Breast epithelium (tissue), 4 donors: ENCODE results near the gene ZSCAN26. TPM values are rescaled to one million over a fixed set of nuclear protein-coding genes. Genes with fewer than 3 reads are reported as not detected.

Experiments
- DNase-seq, 2 donors: peaks; one replicate each; pipeline ENCODE4 v3.0.0-alpha.2; 2019; ENCODE audit warnings: low spot score in 2 of 2
- H3K27ac ChIP-seq, 2 donors: fragments of 200-600 bp; sonication (generic) in 1 of 2; one replicate each; pipeline ENCODE4 v1.5.1; 2016 to 2019; ENCODE audit warnings: mild to moderate bottlenecking in 1 of 2
- H3K27me3 ChIP-seq, 2 donors: fragments of 200-600 bp; sonication (generic) in 1 of 2; one replicate each; pipeline versions ENCODE4 v1.5.1 to v1.6.0; 2017 to 2019; ENCODE audit warnings: control low read depth in 1 of 2, mild to moderate bottlenecking in 1 of 2
- H3K36me3 ChIP-seq: fragments of 200-600 bp; one replicate; pipeline ENCODE4 v1.5.1; 2019
- H3K4me1 ChIP-seq, 2 donors: fragments of 200-600 bp; sonication (generic); one replicate each; pipeline ENCODE4 v1.5.1; 2016 to 2019; ENCODE audit warnings: control low read depth in 1 of 2
- H3K4me3 ChIP-seq, 3 donors: fragments of 200-600 bp; sonication (generic); 1 replicate in 2 of 3; 2 replicates in 1 of 3; pipeline ENCODE4 v1.5.1; 2016 to 2019; ENCODE audit warnings: mild to moderate bottlenecking in 3 of 3, moderate library complexity in 2 of 3
- H3K9me3 ChIP-seq, 2 donors: fragments of 200-600 bp; sonication (generic) in 1 of 2; one replicate each; pipeline ENCODE4 v1.5.1; 2016 to 2019; ENCODE audit warnings: control low read depth in 1 of 2
- CTCF ChIP-seq, 3 donors: fragments of 450-650 bp; IDR thresholded peaks; one replicate each; pipeline ENCODE4 v1.5.1; 2016 to 2017; ENCODE audit warnings: antibody characterized with exemption in 3 of 3, mild to moderate bottlenecking in 3 of 3, moderate library complexity in 3 of 3
- POLR2A ChIP-seq: fragments of 450-650 bp; IDR thresholded peaks from one replicate; pipeline ENCODE4 v1.6.1; 2016; ENCODE audit warnings: antibody characterized with exemption, mild to moderate bottlenecking, moderate library complexity
- POLR2AphosphoS5 ChIP-seq, 3 donors: sonication (generic); formaldehyde crosslinking; IDR thresholded peaks; one replicate each; pipeline ENCODE4 v1.6.1; 2017; ENCODE audit warnings: antibody characterized with exemption in 3 of 3
- intact Hi-C: fragments of 100-400 bp; cut with DNase I; formaldehyde crosslinking; loops from one replicate; pipeline ENCODE4 v1.15.1; 2023; ENCODE audit warnings: low total_unique reads
- total RNA-seq, 3 donors: library from RNA; depleted of rRNA; stranded (reverse); fragments of >200 nt; gene quantifications; one replicate each; pipeline ENCODE4 v1.1.0, GENCODE V29; 2016

Gene ZSCAN26
- total RNA-seq, 3 donors from 2014 or later = 13.8 to 31.1 (median 25.8) TPM

DNA sequence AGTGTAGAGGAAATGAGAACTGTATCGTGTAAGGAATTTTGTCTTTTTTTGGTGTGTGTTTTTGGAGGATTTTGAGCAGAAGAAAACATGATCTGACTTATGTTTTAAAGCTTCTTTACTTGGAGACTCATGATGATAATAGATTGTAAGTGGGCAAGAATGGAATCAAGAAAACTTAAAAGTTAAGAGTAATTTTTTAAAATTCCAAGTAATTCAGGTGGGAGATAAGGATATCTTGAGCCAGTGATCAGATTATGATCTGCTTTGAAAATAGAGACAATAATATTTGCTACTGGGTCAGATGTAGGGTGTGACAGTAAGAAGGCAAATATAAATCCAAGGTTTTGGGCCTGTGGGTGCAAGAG, 734 bp downstream of the ZSCAN26 start:
- no peaks in the 10 kb centered on the region for H3K36me3 ChIP-seq
- H3K9me3 ChIP-seq = no peaks in the 10 kb centered on the region
- H3K27ac ChIP-seq = peak overlapping the region; percentile 91 to 96
- intact Hi-C loops = no loop called here
- H3K4me1 ChIP-seq = peaks cover 0 to 9% of the 10 kb centered on the region in 2 donors
- DNase-seq = no peak
- no peak for TF ChIP-seq CTCF (IDR thresholded peaks at IDR 0.05)
- TF ChIP-seq POLR2AphosphoS5 (IDR thresholded peaks at IDR 0.05) = no peak
- TF ChIP-seq POLR2A = no peak
- H3K27me3 ChIP-seq = no peaks in the 10 kb centered on the region
- H3K4me3 ChIP-seq = peak overlapping the region; percentile 74 to 90 (median 75)

- TF ChIP-seq POLR2A = no peak
- no peak for TF ChIP-seq CTCF (IDR thresholded peaks at IDR 0.05)
- no peak for TF ChIP-seq POLR2AphosphoS5 (IDR thresholded peaks at IDR 0.05)
- no peak for DNase-seq
- H3K4me3 ChIP-seq = no peak overlapping the region
- H3K27me3 ChIP-seq = no peaks in the 10 kb centered on the region
- H3K9me3 ChIP-seq = no peaks in the 10 kb centered on the region
- no peak overlapping the region for H3K27ac ChIP-seq
- peaks cover 0 to 9% of the 10 kb centered on the region in 2 donors for H3K4me1 ChIP-seq
- no peaks in the 10 kb centered on the region for H3K36me3 ChIP-seq
- intact Hi-C loops = no loop called here
Observed at GRCh38 chr6:28269492-28269891, 2.5 kb downstream of the ZSCAN26 start.

GRCh38 chr6:28274888-28275287, 7.9 kb downstream of the ZSCAN26 start:
- no peak for DNase-seq
- Histone ChIP-seq H3K36me3 (no peaks in the 10 kb centered on the region), H3K27ac (no peak overlapping the region), H3K27me3 (no peaks in the 10 kb centered on the region), H3K4me1 (no peaks in the 10 kb centered on the region), H3K9me3 (no peaks in the 10 kb centered on the region), H3K4me3 (no peak overlapping the region)
- no peak for TF ChIP-seq POLR2AphosphoS5 (IDR thresholded peaks at IDR 0.05)
- no peak for TF ChIP-seq CTCF (IDR thresholded peaks at IDR 0.05)
- no peak for TF ChIP-seq POLR2A
- intact Hi-C loops = loop anchor here (10.0 kb wide), 1 partner anchor 750 kb away; no protein-coding TSS in a partner anchor

GRCh38 chr6:28277746-28278145, 10.8 kb downstream of the ZSCAN26 start:
- no peaks in the 10 kb centered on the region for H3K36me3 ChIP-seq
- no peak for DNase-seq
- intact Hi-C loops = loop anchor here (1.0 to 10.0 kb wide), 2 partner anchors 7 to 753 kb away; no protein-coding TSS in a partner anchor

More at GRCh38 chr6:28277746-28278145, 10.8 kb downstream of the ZSCAN26 start:
- H3K27me3 ChIP-seq = no peaks in the 10 kb centered on the region
- H3K4me1 ChIP-seq = no peaks in the 10 kb centered on the region
- H3K9me3 ChIP-seq = no peaks in the 10 kb centered on the region
- TF ChIP-seq CTCF (IDR thresholded peaks at IDR 0.05) (no peak), POLR2A (no peak)
- no peak overlapping the region for H3K4me3 ChIP-seq
- H3K27ac ChIP-seq = no peak overlapping the region
